GM19452 (cell line): ENCODE measurements around the gene AKAP6.
"Not testable (repeated sequence)": the region's sequence is repeated elsewhere in the genome, so short reads cannot be mapped to it uniquely, and the experiment has no call there.

ENCODE experiments used
- ATAC-seq: cut with Tn5 transposase; IDR thresholded peaks from one replicate; pipeline ENCODE4 v1.9.1; 2021; ENCODE audit not compliant: unreplicated experiment

The AKAP6 gene

GRCh38 chr14:32567543-32568384, 238.7 kb downstream of the AKAP6 start:
- no peak for ATAC-seq

- no peak for ATAC-seq
These were observed 242.5 kb downstream of the AKAP6 start for GRCh38 chr14:32571551-32571950.

- ATAC-seq = peak; percentile 63
These were observed 243.1 kb downstream of the AKAP6 start for GRCh38 chr14:32571995-32572866.

GRCh38 chr14:32572867-32573150, 243.7 kb downstream of the AKAP6 start:
- ATAC-seq = no peak

GRCh38 chr14:32574269-32574668, 245.2 kb downstream of the AKAP6 start:
- ATAC-seq = no peak

- ATAC-seq = no peak
These were observed 247.1 kb downstream of the AKAP6 start for GRCh38 chr14:32576088-32576795.

GRCh38 chr14:32576977-32577376, 247.9 kb downstream of the AKAP6 start:
- ATAC-seq = no peak

- ATAC-seq = peak; percentile 75
These were observed 249.1 kb downstream of the AKAP6 start for GRCh38 chr14:32578181-32578580.

GRCh38 chr14:32583427-32583826, 254.3 kb downstream of the AKAP6 start:
- not testable (repeated sequence) for ATAC-seq

GRCh38 chr14:32584079-32584478, 255.0 kb downstream of the AKAP6 start:
- no peak for ATAC-seq

GRCh38 chr14:32587461-32587860, 258.4 kb downstream of the AKAP6 start:
- ATAC-seq = no peak

- no peak for ATAC-seq
These were observed 259.6 kb downstream of the AKAP6 start for GRCh38 chr14:32588448-32589320.

- no peak for ATAC-seq
These were observed 261.1 kb downstream of the AKAP6 start for GRCh38 chr14:32590157-32590556.

- no peak for ATAC-seq
These were observed 264.3 kb downstream of the AKAP6 start for GRCh38 chr14:32593290-32593942.

- no peak for ATAC-seq
These were observed 265.7 kb downstream of the AKAP6 start for GRCh38 chr14:32594766-32595165.

GRCh38 chr14:32595497-32595896, 266.4 kb downstream of the AKAP6 start:
- no peak for ATAC-seq

- no peak for ATAC-seq
These were observed 267.3 kb downstream of the AKAP6 start for GRCh38 chr14:32596390-32596789.

GRCh38 chr14:32597771-32598170, 268.7 kb downstream of the AKAP6 start:
- ATAC-seq = no peak

GRCh38 chr14:32601069-32601468, 272.0 kb downstream of the AKAP6 start:
- ATAC-seq = no peak

GRCh38 chr14:32601906-32602305, 272.8 kb downstream of the AKAP6 start:
- ATAC-seq = no peak
